COR-L47 (cell line): ENCODE measurements around the gene TYW3.

Experiments used
- DNase-seq: peaks from one replicate; lab custom pipeline; 2025; lab: John Stamatoyannopoulos, UW

Gene TYW3

DNA sequence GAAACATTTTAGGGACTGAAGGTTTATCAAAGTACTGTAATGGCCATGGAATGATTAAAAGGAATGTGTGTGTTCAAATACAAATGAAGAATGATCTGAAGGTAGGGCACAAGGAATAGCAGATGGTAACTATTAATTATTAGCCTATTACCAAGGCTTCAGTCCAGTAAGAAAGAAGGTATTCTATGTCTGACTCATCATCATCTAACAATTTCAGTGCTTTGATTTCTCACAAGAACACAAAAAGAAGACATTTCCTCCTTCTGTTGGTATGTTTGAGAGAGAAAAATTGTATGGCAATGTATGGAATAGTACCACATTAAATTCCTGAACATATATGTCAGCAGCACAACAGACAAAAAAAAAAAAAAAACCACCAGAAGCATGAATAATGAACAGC is 57.5 kb downstream of the TYW3 start:
- no peak for DNase-seq

DNA sequence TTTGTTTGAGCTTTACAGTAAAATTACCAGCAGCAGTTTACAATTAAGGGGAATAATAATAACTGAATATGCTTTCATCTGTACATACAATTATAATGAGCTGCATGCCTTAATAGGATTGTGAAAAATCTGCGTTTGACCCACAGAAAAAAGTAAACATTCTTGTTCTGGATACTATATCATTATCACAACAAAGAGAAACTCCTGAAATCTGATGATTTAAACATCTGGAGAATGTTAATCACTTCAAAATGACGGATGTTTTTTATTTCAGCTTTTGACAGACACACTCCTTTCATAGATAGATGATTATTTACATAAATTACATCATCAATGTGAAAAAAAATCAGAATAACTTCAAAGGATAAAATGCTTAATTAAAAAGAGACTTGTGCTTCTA is 58.5 kb downstream of the TYW3 start:
- no peak for DNase-seq

DNA sequence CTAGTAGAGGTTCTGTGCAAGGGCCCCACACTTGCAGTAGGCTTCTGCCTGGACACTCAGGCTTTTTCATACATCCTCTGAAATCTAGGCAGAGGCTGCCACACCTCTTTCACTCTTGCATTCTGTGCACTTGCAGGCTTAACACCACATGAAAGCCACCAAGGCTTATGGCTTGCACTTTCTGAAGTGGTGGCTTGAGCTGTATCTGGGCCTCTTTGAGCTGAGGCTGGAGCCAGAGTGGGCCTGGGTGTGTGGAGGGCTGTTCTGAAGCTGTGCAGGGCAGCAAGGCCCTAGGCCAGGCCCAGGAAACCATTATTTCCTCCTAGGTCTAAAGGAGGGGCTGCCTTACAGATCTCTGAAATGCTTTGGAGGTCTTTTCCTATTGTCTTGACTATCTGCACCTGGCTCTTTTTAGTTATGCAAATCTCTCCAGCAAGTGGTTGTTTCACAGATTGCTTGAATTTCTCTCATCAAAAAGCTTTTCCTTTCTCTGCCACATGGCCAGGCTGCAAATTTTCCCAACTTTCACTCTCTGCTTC is 66.2 kb downstream of the TYW3 start:
- DNase-seq = no peak

DNA sequence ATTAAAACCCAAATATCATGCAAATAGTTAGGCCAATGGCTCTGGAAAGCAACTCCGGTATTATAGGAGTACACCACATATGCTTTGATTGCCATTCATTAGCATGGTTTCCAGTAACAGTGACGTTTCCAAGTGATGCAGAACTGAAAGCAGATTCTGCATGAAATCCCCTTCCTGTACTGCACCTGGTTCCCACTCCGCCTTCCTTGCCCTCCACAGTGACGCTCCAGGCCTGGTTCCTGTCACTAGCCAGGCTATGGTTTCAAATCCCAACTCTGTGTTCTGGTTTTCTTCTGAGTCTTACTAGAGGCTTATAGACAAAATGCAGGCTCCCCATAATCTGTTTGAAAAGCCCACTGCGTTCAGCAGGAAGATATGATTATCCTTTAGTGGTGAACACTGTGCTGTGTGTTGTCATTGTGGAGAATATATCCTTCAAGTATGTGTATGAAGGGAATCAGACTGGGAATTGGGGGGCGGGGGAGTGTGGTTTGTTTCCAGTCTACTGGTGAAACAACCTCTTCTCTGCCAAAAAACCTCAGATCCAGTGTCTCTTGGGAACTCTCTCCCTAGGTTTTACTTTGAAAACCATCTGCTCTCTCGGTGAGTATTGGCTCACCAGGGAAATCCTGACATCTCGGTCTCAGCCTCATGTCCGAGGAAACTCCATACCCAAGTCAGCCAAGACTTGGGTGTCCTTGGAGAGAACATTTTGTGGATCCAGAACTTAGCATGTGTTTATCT is 78.7 kb downstream of the TYW3 start:
- DNase-seq = no peak

DNA sequence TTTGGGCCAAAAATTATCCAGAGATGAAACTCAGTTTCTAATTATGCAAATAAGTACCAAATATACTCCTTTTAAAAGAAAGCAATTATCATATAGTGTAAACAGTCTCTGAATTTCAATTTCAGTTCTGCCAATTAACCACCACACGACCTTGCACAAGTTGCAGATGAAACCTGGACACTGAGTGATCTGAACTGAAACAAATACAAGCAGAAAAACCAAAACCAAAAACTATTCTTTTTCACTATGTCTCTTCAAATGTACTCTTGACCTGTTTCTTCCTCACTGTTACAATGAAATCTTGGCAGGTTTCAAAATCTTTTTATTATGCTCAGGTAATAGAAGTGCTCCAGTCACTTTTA is 79.2 kb downstream of the TYW3 start:
- DNase-seq = no peak
